HTERT RPE-1 (cell line): Measurements from ENCODE around the gene ITPK1.
"Not testable (repeated sequence)": the region's sequence is repeated elsewhere in the genome, so short reads cannot be mapped to it uniquely, and the experiment has no call there.

Experiments
- in situ Hi-C: fragments of 300-500 bp; cut with MboI; formaldehyde crosslinking; loops from 4 replicates; pipeline ENCODE4 v1.14.3; 2020; ENCODE audit warnings: low sequenced_read_pairs

ITPK1 gene

GRCh38 chr14:93115821-93116675 lies at the start of gene ITPK1:
TSS of gene ITPK1 (minus strand) at chr14:93115925. CDS start at chr14:93115163, 762 bp downstream.
- in situ Hi-C loops = no loop called here

GRCh38 chr14:93163564-93163963 lies 47.8 kb upstream of the ITPK1 start:
- in situ Hi-C loops = no loop called here

- in situ Hi-C loops = no loop called here
These were observed 45.8 kb upstream of the ITPK1 start for GRCh38 chr14:93161411-93161940.

- in situ Hi-C loops = no loop called here
These were observed 44.7 kb upstream of the ITPK1 start for GRCh38 chr14:93160353-93160801.

GRCh38 chr14:93159625-93160352 lies 44.1 kb upstream of the ITPK1 start:
- in situ Hi-C loops = not testable (repeated sequence)

GRCh38 chr14:93158349-93158748 lies 42.6 kb upstream of the ITPK1 start:
- in situ Hi-C loops = not testable (repeated sequence)

- in situ Hi-C loops = no loop called here
These were observed 41.1 kb upstream of the ITPK1 start for GRCh38 chr14:93156693-93157369.

GRCh38 chr14:93155667-93156066 lies 39.9 kb upstream of the ITPK1 start:
- in situ Hi-C loops = no loop called here

- in situ Hi-C loops = no loop called here
These were observed 37.4 kb upstream of the ITPK1 start for GRCh38 chr14:93153121-93153520.

- in situ Hi-C loops = no loop called here
These were observed 34.8 kb upstream of the ITPK1 start for GRCh38 chr14:93150227-93151208.

GRCh38 chr14:93148979-93149378 lies 33.3 kb upstream of the ITPK1 start:
- in situ Hi-C loops = no loop called here

- in situ Hi-C loops = no loop called here
These were observed 30.4 kb upstream of the ITPK1 start for GRCh38 chr14:93146119-93146518.

- in situ Hi-C loops = no loop called here
These were observed 27.3 kb upstream of the ITPK1 start for GRCh38 chr14:93142854-93143652.

GRCh38 chr14:93137864-93138263 lies 22.1 kb upstream of the ITPK1 start:
- in situ Hi-C loops = no loop called here

GRCh38 chr14:93136508-93136907 lies 20.8 kb upstream of the ITPK1 start:
- in situ Hi-C loops = not testable (repeated sequence)

- in situ Hi-C loops = no loop called here
These were observed 20.3 kb upstream of the ITPK1 start for GRCh38 chr14:93136009-93136408.

GRCh38 chr14:93135399-93135798 lies 19.7 kb upstream of the ITPK1 start:
- in situ Hi-C loops = no loop called here

GRCh38 chr14:93133464-93133863 lies 17.7 kb upstream of the ITPK1 start:
- in situ Hi-C loops = no loop called here

- in situ Hi-C loops = no loop called here
These were observed 16.8 kb upstream of the ITPK1 start for GRCh38 chr14:93132472-93133065.
